ENCODE data around the gene FBLN2. TPM values are rescaled to one million over a fixed set of nuclear protein-coding genes. Genes with fewer than 3 reads are reported as not detected.

Gene FBLN2
- polyA plus RNA-seq, 1 donor = 14.4 TPM

DNA sequence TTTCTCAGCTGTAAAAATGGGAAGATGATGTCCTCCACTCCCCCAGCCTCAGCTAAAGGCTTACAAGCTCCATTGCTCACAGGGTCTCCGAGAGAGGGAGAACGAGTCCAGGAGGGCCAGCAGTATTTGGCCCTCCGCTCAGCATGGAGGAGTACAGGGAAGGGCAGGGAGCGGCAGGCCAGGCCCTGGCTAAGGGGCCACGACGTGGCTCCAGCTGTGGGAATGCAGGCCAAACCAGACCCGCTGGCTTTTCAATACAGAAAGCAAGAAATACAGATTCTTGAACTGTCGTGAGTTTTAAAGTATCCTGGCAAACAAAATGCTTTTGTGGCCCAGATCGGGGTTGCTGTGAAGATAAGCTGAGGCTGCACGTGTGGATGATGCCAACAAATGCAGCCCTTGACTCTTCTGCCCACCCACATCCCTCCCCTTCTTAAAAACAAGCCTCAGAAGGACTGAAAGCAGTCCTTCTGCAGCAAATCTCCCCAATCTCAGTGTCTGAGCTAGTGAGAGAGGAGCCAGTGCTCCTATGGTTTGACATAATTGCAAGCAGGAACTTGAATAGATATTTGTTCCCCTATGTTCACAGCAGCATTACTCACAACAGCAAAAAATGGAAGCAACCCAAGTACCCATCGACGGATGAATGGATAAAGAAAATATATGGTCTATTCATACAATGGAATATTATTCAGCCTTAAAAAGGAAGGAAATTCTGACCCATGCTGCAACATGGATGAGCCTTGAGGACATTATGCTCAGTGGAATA is 18.5 kb upstream of the FBLN2 start:
- H3K27me3 ChIP-seq (ENCODE audit: control insufficient read depth, insufficient read depth, low read length) = peaks cover 3% of the 10 kb centered on the region

DNA sequence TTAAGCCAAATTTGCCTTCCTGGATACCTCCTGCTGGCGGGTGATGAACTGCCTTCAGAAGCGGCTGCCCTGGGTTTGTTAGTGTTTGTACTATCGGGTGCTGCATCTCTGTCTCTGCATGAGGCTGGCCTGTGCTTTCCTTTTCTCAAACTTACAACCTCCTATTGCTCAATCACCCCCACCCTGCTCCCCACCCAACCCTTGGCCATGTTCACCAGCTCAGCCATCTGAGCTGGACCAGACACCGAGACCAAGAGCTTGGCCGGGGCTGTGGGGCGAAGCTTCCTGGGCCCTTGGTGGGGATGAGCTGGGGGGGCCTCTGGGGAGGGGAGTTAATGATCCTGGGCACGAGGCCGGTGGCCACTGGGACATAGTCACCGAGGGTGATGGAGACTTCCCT is 16.8 kb upstream of the FBLN2 start:
- Histone ChIP-seq H3K4me3 (ENCODE audit: low read length) (no peak overlapping the region), H3K36me3 (ENCODE audit: control insufficient read depth, insufficient read depth, low read length) (no peaks in the 10 kb centered on the region), H3K27me3 (ENCODE audit: control insufficient read depth, insufficient read depth, low read length) (peaks cover 3% of the 10 kb centered on the region), H3K9me3 (ENCODE audit: control insufficient read depth, low read depth, low read length) (no peaks in the 10 kb centered on the region), H3K27ac (ENCODE audit: low read length) (no peak overlapping the region), H3K4me1 (ENCODE audit: control insufficient read depth, insufficient read depth, low read length) (no peaks in the 10 kb centered on the region)
- no peak for DNase-seq
- no CpG with 5 or more reads among the region's 9 CpGs for WGBS (ENCODE audit: insufficient coverage, low lambda C conversion rate)

More for the DNA sequence above, 18.5 kb upstream of the FBLN2 start:
- H3K36me3 ChIP-seq (ENCODE audit: control insufficient read depth, insufficient read depth, low read length) = no peaks in the 10 kb centered on the region
- H3K27ac ChIP-seq (ENCODE audit: low read length) = no peak overlapping the region
- no peak overlapping the region for H3K4me3 ChIP-seq (ENCODE audit: low read length)
- no peaks in the 10 kb centered on the region for H3K9me3 ChIP-seq (ENCODE audit: control insufficient read depth, low read depth, low read length)
- no peak for DNase-seq
- H3K4me1 ChIP-seq (ENCODE audit: control insufficient read depth, insufficient read depth, low read length) = no peaks in the 10 kb centered on the region
- no CpG with 5 or more reads among the region's 12 CpGs for WGBS (ENCODE audit: insufficient coverage, low lambda C conversion rate)

DNA sequence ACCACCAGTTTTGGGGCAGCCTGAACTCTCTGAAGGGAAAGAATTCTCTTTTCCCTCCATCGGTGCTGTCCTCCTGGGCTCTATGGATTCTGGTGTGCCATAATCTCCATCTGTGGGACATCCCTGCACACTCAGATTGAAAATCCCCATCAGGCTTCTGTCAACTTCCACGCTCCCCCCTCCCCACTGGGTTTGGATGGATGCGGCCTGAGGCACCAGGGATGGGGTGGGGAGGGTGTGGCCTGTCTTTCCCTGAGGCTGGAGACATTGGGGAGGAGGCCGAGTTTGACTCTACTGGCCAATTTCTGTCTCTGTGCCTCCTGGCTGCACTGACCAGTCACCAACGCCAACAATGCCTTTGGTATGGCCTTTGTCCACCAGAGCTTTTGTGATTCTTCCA is 16.3 kb upstream of the FBLN2 start:
- no peaks in the 10 kb centered on the region for H3K36me3 ChIP-seq (ENCODE audit: control insufficient read depth, insufficient read depth, low read length)
- WGBS (ENCODE audit: insufficient coverage, low lambda C conversion rate) = no CpG with 5 or more reads among the region's 5 CpGs
- H3K4me1 ChIP-seq (ENCODE audit: control insufficient read depth, insufficient read depth, low read length) = no peaks in the 10 kb centered on the region
- H3K9me3 ChIP-seq (ENCODE audit: control insufficient read depth, low read depth, low read length) = no peaks in the 10 kb centered on the region
- H3K27ac ChIP-seq (ENCODE audit: low read length) = no peak overlapping the region
- no peak overlapping the region for H3K4me3 ChIP-seq (ENCODE audit: low read length)
- peaks cover 3% of the 10 kb centered on the region for H3K27me3 ChIP-seq (ENCODE audit: control insufficient read depth, insufficient read depth, low read length)
- DNase-seq = no peak

DNA sequence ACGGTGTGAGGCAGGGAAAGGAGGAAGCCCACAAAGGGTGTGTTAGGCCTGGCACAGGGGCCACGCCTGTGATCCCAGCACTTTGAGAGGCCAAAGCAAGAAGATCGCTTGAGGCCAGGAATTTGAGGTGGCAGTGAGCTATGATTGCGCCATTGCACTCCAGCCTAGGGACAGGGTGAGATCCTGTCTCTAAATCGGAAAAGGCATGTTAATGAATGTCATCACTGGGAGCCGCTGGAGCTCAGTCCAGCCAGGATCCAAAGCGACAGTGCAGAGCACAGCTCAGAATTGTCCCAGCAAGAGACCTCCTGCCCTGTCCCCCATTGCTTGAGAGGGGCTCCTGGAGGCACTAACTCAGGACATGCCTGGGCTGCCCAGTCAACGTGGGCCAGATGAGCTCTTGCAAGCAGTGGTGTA is 15.0 kb upstream of the FBLN2 start:
- Histone ChIP-seq H3K4me1 (ENCODE audit: control insufficient read depth, insufficient read depth, low read length) (no peaks in the 10 kb centered on the region), H3K27me3 (ENCODE audit: control insufficient read depth, insufficient read depth, low read length) (peaks cover 3% of the 10 kb centered on the region), H3K27ac (ENCODE audit: low read length) (no peak overlapping the region), H3K4me3 (ENCODE audit: low read length) (no peak overlapping the region), H3K9me3 (ENCODE audit: control insufficient read depth, low read depth, low read length) (no peaks in the 10 kb centered on the region), H3K36me3 (ENCODE audit: control insufficient read depth, insufficient read depth, low read length) (no peaks in the 10 kb centered on the region)
- WGBS (ENCODE audit: insufficient coverage, low lambda C conversion rate) = 80% methylated on average over 1 of the region's 8 CpGs
- DNase-seq = no peak

DNA sequence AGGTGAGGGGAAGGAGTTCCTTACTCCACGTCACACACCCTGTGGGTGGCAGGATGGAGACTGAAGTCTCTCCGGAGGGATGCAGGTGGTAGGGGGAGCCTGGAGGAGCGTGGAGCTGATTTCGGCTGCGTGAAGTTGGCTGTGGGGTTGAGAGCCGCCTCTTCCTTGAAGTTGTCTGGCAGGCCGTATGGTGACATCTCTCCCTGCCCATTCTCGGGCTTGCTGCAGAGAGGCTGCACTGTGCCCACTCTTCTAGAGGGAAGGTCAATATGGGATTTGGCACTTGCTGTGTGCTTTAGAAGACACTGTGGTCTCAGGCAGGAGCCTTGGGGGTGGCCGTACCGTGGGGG is 13.4 kb upstream of the FBLN2 start:
- Histone ChIP-seq H3K36me3 (ENCODE audit: control insufficient read depth, insufficient read depth, low read length) (no peaks in the 10 kb centered on the region), H3K27ac (ENCODE audit: low read length) (no peak overlapping the region), H3K9me3 (ENCODE audit: control insufficient read depth, low read depth, low read length) (no peaks in the 10 kb centered on the region), H3K27me3 (ENCODE audit: control insufficient read depth, insufficient read depth, low read length) (no peaks in the 10 kb centered on the region), H3K4me3 (ENCODE audit: low read length) (no peak overlapping the region), H3K4me1 (ENCODE audit: control insufficient read depth, insufficient read depth, low read length) (no peaks in the 10 kb centered on the region)
- DNase-seq = no peak
- WGBS (ENCODE audit: insufficient coverage, low lambda C conversion rate) = no CpG with 5 or more reads among the region's 10 CpGs

DNA sequence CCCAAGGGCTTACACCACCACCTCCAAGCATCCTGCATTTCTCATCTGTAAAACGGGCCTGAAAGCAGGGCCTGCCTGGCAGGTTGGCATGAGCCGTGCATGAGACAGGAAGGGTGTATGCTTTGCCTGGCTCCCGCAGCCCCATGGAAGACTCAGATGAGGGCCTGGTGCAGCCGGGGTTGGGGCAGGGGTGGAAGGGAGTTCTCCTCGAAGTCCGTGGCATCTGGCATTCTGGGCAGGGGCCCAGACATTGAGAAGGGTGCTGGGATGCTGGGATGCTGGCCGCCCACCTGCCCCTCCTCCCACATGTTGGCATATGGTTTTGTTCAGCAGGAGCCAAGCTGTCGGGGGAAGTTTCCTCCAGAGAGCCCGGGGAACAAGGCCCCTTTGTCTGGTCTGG is 13.0 kb upstream of the FBLN2 start:
- H3K9me3 ChIP-seq (ENCODE audit: control insufficient read depth, low read depth, low read length) = no peaks in the 10 kb centered on the region
- H3K4me1 ChIP-seq (ENCODE audit: control insufficient read depth, insufficient read depth, low read length) = no peaks in the 10 kb centered on the region
- no peaks in the 10 kb centered on the region for H3K27me3 ChIP-seq (ENCODE audit: control insufficient read depth, insufficient read depth, low read length)
- peak in 1 of 2 donors; percentile 21 for DNase-seq
- no peaks in the 10 kb centered on the region for H3K36me3 ChIP-seq (ENCODE audit: control insufficient read depth, insufficient read depth, low read length)
- no peak overlapping the region for H3K27ac ChIP-seq (ENCODE audit: low read length)
- H3K4me3 ChIP-seq (ENCODE audit: low read length) = no peak overlapping the region
- WGBS (ENCODE audit: insufficient coverage, low lambda C conversion rate) = no CpG with 5 or more reads among the region's 9 CpGs

DNA sequence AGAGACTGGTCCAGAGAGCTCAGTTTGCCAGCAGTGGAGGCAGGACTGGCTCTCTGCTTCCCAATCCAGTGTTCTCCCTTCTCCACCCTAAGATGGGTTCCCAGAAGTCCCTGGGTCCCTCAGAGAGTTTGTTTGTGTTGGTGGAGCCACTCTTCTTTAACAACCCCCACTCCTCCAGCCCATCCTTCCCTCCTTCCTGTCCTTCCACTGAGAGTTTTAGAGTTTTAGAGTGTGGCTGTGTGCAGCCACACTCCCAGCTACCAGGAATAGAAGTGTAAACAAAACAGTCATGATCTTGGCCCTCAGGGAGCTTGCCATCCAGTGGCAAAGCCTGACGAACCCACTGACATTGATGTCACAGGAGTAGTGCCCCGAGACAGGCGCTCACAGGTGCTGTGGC is 12.5 kb upstream of the FBLN2 start:
- Histone ChIP-seq H3K4me1 (ENCODE audit: control insufficient read depth, insufficient read depth, low read length) (no peaks in the 10 kb centered on the region), H3K9me3 (ENCODE audit: control insufficient read depth, low read depth, low read length) (no peaks in the 10 kb centered on the region), H3K27ac (ENCODE audit: low read length) (no peak overlapping the region), H3K27me3 (ENCODE audit: control insufficient read depth, insufficient read depth, low read length) (no peaks in the 10 kb centered on the region), H3K36me3 (ENCODE audit: control insufficient read depth, insufficient read depth, low read length) (no peaks in the 10 kb centered on the region), H3K4me3 (ENCODE audit: low read length) (no peak overlapping the region)
- WGBS (ENCODE audit: insufficient coverage, low lambda C conversion rate) = no CpG with 5 or more reads among the region's 3 CpGs
- no peak for DNase-seq

DNA sequence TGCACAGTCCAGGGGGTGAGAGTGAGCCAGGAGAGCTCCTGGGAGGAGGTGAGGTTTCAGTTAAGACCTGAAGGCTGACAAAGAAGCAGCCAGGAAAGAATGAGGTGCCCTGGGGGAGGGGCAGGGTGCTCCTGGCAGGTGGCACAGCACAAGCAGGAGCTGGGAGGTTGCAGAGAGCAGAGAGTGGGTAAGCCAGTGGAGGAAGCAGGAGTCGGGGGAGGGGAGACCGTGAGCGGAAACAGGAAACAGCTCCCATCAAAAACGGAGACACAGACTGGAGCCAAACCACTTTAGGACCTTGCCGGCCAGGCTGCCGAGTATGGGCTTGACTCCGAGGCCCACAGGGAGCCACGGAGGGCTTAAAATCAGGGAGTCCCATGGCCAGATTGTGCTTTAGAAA is 12.1 kb upstream of the FBLN2 start:
- Histone ChIP-seq H3K27ac (ENCODE audit: low read length) (no peak overlapping the region), H3K4me1 (ENCODE audit: control insufficient read depth, insufficient read depth, low read length) (no peaks in the 10 kb centered on the region), H3K36me3 (ENCODE audit: control insufficient read depth, insufficient read depth, low read length) (no peaks in the 10 kb centered on the region), H3K9me3 (ENCODE audit: control insufficient read depth, low read depth, low read length) (no peaks in the 10 kb centered on the region), H3K4me3 (ENCODE audit: low read length) (no peak overlapping the region), H3K27me3 (ENCODE audit: control insufficient read depth, insufficient read depth, low read length) (no peaks in the 10 kb centered on the region)
- DNase-seq = no peak
- WGBS (ENCODE audit: insufficient coverage, low lambda C conversion rate) = no CpG with 5 or more reads among the region's 8 CpGs

DNA sequence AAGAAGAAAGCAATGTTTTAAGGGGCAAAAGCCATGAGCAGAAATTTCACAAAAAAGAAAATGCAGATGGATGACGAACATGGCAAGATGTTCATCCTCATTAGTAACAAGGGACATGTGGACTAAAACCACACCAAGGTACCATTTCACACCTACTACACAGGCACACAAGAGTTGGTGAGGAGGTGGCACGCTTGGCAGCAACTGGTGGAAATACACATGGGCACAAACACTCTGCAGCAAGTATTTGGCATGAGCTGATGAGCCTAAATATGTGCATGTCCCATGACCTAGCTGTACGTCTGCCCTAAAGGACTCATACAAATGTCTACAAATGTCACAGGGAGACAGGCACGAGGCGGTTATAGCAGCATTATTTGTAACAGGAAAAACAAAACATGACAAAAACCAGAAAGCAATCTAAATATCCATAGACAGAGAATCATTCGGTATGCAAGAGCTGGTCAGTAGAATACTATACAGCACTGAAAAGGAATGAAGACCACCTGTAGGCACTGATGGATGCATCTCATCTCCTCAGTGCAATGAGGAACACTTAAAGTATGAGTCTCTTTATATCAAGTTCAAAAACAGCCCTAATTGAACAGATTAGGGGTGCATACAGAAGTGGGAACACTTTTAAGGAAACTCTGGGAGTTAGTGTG is 11.5 kb upstream of the FBLN2 start:
- Histone ChIP-seq H3K27ac (ENCODE audit: low read length) (no peak overlapping the region), H3K4me1 (ENCODE audit: control insufficient read depth, insufficient read depth, low read length) (no peaks in the 10 kb centered on the region), H3K9me3 (ENCODE audit: control insufficient read depth, low read depth, low read length) (no peaks in the 10 kb centered on the region), H3K27me3 (ENCODE audit: control insufficient read depth, insufficient read depth, low read length) (no peaks in the 10 kb centered on the region), H3K4me3 (ENCODE audit: low read length) (no peak overlapping the region), H3K36me3 (ENCODE audit: control insufficient read depth, insufficient read depth, low read length) (no peaks in the 10 kb centered on the region)
- DNase-seq = no peak
- 100% methylated on average over 4 of the region's 6 CpGs for WGBS (ENCODE audit: insufficient coverage, low lambda C conversion rate)

DNA sequence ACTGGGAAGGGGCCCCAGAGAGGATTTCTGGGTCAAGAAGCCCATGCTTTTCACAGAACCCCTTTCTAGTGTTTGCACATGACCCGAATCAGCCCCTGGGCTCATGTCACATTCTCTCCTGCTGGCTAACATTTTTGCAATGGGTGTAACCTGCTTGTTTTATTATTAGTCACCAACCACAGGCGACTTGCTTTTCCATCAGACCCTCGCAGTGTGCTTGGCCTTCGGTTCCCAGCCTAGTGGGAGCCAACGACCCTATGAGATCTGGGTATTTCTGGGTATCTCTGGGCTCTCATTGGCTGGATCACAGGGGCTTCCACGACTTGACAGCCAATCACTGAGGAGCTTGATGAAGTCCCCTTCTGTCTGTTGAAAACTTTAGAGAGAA is 11.0 kb upstream of the FBLN2 start:
- no peaks in the 10 kb centered on the region for H3K9me3 ChIP-seq (ENCODE audit: control insufficient read depth, low read depth, low read length)
- DNase-seq = no peak
- H3K4me3 ChIP-seq (ENCODE audit: low read length) = no peak overlapping the region
- no peak overlapping the region for H3K27ac ChIP-seq (ENCODE audit: low read length)
- no peaks in the 10 kb centered on the region for H3K27me3 ChIP-seq (ENCODE audit: control insufficient read depth, insufficient read depth, low read length)
- H3K4me1 ChIP-seq (ENCODE audit: control insufficient read depth, insufficient read depth, low read length) = no peaks in the 10 kb centered on the region
- no CpG with 5 or more reads among the region's 6 CpGs for WGBS (ENCODE audit: insufficient coverage, low lambda C conversion rate)
- no peaks in the 10 kb centered on the region for H3K36me3 ChIP-seq (ENCODE audit: control insufficient read depth, insufficient read depth, low read length)
